Right lobe of liver (tissue), 4 donors: ENCODE results near the gene HMGB2.

ENCODE experiments used
- CTCF ChIP-seq, 4 donors: fragments of 200-600 bp in 3 of 4; fragments of 450-650 bp in 1 of 4; IDR thresholded peaks; one replicate each; pipeline versions ENCODE4 v1.5.1 to v1.8.0; 2016 to 2022; ENCODE audit warnings: antibody characterized with exemption in 4 of 4, mild to moderate bottlenecking in 2 of 4
- POLR2A ChIP-seq: fragments of 450-650 bp; IDR thresholded peaks from one replicate; pipeline ENCODE4 v1.6.1; 2017; ENCODE audit warnings: antibody characterized with exemption, mild to moderate bottlenecking
- donor health status: DM: no; HTN: no; CAD: no.
- donor health status: DM: no; HTN: no; CAD: no.
- donor health status: DM: no; HTN: yes; CAD: no.

DNA sequence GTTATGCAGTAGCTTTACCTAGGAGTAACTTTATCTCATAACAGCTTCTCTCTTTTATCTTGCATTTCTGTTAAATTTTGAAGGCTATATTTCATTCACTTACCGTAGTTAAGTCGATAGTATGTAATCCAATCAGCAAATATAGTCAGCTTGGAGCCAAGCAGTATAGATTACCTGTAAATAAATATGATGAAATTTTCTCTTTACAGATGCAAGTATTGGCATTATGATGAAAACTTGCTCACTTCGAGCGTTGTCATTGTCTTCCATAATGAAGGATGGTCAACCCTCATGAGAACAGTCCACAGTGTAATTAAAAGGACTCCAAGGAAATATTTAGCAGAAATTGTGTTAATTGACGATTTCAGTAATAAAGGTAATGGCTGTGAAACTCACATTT is 42.3 kb downstream of the HMGB2 start:
- TF ChIP-seq POLR2A: no peak
- TF ChIP-seq CTCF (IDR thresholded peaks at IDR 0.05): no peak
